Activated T-cell treated with anti-CD3 and anti-CD28 coated beads for 24 hours (primary cell): Measurements from ENCODE around the gene ADD3.

Source experiments
- DNase-seq: peaks from one replicate; pipeline ENCODE4 v3.0.0-alpha.2; 2020; ENCODE audit warnings: low read depth

Gene ADD3

GRCh38 chr10:110002801-110003523, 4.8 kb upstream of the ADD3 start:
- no peak for DNase-seq

GRCh38 chr10:110003524-110003885, 4.3 kb upstream of the ADD3 start:
- no peak for DNase-seq

- no peak for DNase-seq
Observed at GRCh38 chr10:110005719-110006118, 2.1 kb upstream of the ADD3 start.

- DNase-seq, result no peak
Observed at GRCh38 chr10:110006358-110007160, 1.2 kb upstream of the ADD3 start.

- DNase-seq, result peak; percentile 38
Observed at GRCh38 chr10:110007161-110007700, 553 bp upstream of the ADD3 start.

GRCh38 chr10:110008518-110009339, 945 bp downstream of the ADD3 start:
- DNase-seq, result peak; percentile 30

- DNase-seq, result peak; percentile 39
Observed at GRCh38 chr10:110009736-110010475, 2.1 kb downstream of the ADD3 start.

GRCh38 chr10:110010486-110011378, 2.9 kb downstream of the ADD3 start:
- no peak for DNase-seq

- DNase-seq, result no peak
Observed at GRCh38 chr10:110011681-110012080, 3.9 kb downstream of the ADD3 start.

- DNase-seq, result no peak
Observed at GRCh38 chr10:110013630-110014293, 6.0 kb downstream of the ADD3 start.

GRCh38 chr10:110016039-110016438, 8.3 kb downstream of the ADD3 start:
- DNase-seq, result no peak

- DNase-seq, result no peak
Observed at GRCh38 chr10:110017052-110017451, 9.3 kb downstream of the ADD3 start.

GRCh38 chr10:110017907-110018306, 10.1 kb downstream of the ADD3 start:
- DNase-seq, result no peak

GRCh38 chr10:110020265-110020664, 12.5 kb downstream of the ADD3 start:
- DNase-seq, result no peak

- DNase-seq, result no peak
Observed at GRCh38 chr10:110022716-110023504, 15.1 kb downstream of the ADD3 start.

GRCh38 chr10:110023785-110024465, 16.1 kb downstream of the ADD3 start:
- no peak for DNase-seq

- no peak for DNase-seq
Observed at GRCh38 chr10:110029450-110029849, 21.7 kb downstream of the ADD3 start.
